Measurements from ENCODE around the gene NAT8L. TPM values are rescaled to one million over a fixed set of nuclear protein-coding genes. Genes with fewer than 3 reads are reported as not detected.
A peak's percentile ranks its signal among the peaks of the same experiment; 100 is the strongest.

NAT8L gene
- total RNA-seq, 1 donor = 0.09 TPM

DNA sequence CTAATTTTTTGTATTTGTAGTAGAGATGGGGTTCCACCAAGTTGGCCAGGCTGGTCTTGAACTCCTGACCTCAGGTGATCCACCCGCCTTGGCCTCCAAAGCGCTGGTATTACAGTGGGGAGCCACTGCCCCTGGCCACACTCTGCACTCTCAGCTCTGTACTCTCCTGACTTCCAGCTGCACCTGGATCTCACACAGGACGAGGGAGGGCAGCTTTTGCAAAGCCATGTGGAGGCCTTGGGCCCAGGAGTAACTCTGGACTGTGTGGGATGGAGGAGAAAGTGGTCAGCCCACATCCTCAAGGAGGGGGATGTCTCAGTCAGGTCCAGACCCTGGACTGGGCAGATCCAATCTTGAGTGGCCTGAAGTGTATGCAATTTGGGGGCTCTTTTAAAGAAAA, 23.0 kb downstream of the NAT8L start:
- H3K4me3 ChIP-seq (ENCODE audit: low read depth, low read length) = no peak overlapping the region
- no peak for DNase-seq (ENCODE audit: low read depth)
- TF ChIP-seq, protein P1, sequence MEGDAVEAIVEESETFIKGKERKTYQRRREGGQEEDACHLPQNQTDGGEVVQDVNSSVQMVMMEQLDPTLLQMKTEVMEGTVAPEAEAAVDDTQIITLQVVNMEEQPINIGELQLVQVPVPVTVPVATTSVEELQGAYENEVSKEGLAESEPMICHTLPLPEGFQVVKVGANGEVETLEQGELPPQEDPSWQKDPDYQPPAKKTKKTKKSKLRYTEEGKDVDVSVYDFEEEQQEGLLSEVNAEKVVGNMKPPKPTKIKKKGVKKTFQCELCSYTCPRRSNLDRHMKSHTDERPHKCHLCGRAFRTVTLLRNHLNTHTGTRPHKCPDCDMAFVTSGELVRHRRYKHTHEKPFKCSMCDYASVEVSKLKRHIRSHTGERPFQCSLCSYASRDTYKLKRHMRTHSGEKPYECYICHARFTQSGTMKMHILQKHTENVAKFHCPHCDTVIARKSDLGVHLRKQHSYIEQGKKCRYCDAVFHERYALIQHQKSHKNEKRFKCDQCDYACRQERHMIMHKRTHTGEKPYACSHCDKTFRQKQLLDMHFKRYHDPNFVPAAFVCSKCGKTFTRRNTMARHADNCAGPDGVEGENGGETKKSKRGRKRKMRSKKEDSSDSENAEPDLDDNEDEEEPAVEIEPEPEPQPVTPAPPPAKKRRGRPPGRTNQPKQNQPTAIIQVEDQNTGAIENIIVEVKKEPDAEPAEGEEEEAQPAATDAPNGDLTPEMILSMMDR (IDR thresholded peaks at IDR 0.05; ENCODE audit: insufficient read depth, low read length) = no peak

DNA sequence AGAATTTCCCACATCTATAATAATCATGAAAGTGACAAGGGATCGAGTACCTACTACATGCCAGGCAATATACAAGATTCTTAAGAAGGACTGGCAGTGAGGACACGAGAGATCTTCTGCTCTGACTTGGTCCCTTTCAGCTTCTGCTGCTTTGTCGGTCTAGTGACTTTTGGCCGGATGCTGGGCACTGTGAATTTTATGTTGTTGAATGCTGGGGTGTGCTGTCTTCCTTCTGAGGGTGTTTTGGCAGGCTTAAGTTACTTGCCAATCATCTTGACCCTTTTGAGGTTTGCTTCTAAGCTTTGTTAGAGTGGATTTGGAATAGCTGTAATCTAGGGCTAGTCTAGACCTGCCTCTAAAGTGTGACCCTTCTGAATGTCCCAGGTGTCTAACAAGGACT, 23.5 kb downstream of the NAT8L start:
- TF ChIP-seq, protein P1 (IDR thresholded peaks at IDR 0.05; ENCODE audit: insufficient read depth, low read length) = no peak
- H3K4me3 ChIP-seq (ENCODE audit: low read depth, low read length) = no peak overlapping the region
- DNase-seq (ENCODE audit: low read depth) = no peak

DNA sequence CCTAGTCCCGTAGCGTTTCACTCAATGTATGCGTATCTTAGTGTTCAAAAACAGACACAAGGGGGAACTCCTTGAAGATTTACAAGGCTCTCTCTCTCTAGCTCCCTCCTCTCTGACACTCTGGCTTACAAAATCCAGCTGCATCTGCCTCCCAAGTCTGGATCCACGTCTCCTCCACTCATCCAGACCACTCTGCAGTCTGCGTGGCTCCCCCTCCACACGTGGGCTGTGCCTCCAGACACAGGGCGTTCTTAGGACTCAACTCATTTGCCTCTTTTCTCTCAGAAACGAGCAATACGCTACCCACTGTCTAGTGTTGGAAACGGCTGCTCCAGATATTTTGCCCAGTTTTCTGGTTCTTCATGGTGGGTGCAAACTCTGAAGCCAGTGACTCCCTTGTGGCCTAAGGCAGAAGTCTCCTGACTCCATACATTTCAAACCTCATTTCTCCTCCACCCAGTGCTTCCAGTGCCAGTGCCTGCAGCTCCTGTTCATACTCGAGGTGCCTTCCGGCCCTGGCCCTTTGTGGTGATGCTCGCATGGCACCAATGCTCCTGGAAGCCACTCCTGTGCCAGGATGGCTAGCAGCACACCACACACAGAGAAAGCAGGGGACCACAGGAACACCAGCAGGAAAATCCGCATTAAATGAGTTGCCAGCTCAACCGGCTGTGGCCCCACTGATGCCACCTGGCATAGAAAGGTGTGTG, 24.1 kb downstream of the NAT8L start:
- DNase-seq (ENCODE audit: low read depth) = no peak

DNA sequence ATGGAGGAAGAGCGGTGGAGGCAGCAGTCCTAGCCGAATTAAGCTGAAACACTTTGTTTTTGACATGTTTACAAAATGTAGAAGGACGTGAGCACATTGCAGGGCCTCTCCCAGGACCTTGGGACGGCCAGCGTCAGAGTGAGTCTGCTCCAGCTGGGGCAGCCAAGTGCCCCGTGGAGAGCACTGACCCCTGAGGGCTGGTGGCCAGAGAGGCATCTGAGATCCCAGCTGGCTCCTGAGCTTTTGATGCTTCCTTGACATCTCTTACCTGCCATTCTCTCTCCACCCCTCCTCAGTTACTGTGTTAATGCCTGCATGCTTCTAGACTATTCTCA, 24.7 kb downstream of the NAT8L start:
- H3K4me3 ChIP-seq (ENCODE audit: low read depth, low read length) = no peak overlapping the region
- TF ChIP-seq, protein P1 (IDR thresholded peaks at IDR 0.05; ENCODE audit: insufficient read depth, low read length) = no peak
- no peak for DNase-seq (ENCODE audit: low read depth)

More for the DNA sequence above, 24.1 kb downstream of the NAT8L start:
- no peak overlapping the region for H3K4me3 ChIP-seq (ENCODE audit: low read depth, low read length)
- TF ChIP-seq, protein P1 (IDR thresholded peaks at IDR 0.05; ENCODE audit: insufficient read depth, low read length) = no peak

DNA sequence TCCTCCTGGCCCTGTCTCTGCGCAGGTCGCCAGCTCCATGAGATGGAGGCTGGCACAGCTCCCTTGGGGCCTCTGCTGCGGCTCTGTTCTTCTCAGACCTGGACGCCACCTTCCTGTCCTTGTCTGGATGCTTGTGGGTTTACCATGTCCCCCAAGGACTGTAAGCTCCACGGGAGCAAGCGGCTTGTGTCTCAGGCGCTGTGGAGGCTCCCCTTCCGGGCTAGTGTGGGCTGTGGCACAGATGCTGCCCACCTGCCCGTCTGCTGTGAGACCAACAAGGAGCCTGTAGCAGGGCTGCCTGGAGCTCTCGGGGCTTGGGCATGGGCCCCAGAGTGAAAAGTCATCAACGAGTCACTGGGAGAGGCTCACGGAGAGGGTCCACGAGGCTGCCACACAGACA, 25.2 kb downstream of the NAT8L start:
- TF ChIP-seq, protein P1 (IDR thresholded peaks at IDR 0.05; ENCODE audit: insufficient read depth, low read length) = no peak
- no peak for DNase-seq (ENCODE audit: low read depth)
- no peak overlapping the region for H3K4me3 ChIP-seq (ENCODE audit: low read depth, low read length)

DNA sequence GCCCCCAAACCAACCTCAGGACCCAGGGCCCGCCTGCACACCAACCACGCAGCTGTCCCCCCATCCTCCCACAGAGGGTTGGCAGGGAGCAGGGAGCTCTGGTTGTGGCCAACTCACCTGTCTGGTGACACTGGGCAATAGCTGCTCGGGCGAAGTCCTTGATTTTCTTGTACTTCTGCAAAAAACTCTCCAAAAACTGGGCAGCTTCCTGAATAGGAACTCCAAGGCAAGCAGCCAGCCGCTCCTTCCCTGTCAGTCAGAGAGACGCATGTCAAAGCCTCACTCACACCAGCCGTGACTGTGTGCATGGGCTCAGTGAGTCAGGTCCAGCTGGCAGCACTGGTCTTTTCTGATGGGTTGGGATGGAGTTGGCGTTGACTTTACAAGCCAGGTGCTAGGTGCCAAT, 26.4 kb downstream of the NAT8L start:
- no peak for DNase-seq (ENCODE audit: low read depth)
- H3K4me3 ChIP-seq (ENCODE audit: low read depth, low read length) = no peak overlapping the region
- TF ChIP-seq, protein P1 (IDR thresholded peaks at IDR 0.05; ENCODE audit: insufficient read depth, low read length) = no peak

DNA sequence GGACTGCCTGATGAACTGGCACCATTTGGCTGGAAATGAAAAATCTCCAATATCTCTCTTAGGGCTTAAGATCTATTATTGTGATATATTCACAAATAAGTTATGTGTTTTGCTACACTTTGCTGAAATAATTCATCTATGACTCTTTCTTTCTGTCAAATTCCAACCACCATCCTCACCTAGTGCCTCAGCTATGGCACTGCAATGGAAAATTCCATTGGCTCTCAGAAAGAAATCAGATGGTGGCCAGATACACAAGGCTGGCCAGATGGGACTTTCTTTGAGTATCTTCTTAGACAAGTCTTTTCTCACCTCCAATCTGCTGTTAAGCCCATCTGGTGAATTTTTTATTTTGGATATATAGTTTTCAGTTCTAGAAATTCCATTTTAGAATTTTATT, 28.0 kb downstream of the NAT8L start:
- no peak for DNase-seq (ENCODE audit: low read depth)
- H3K4me3 ChIP-seq (ENCODE audit: low read depth, low read length) = no peak overlapping the region
- TF ChIP-seq, protein P1 (IDR thresholded peaks at IDR 0.05; ENCODE audit: insufficient read depth, low read length) = peak; percentile 16

All from fibroblast of the aortic adventitia (primary cell).